Activated T-cell treated with anti-CD3 and anti-CD28 coated beads, Interleukin-2, amount 50 U/mL, for 4 hours (primary cell): ENCODE data around the gene UTF1. TPM values are rescaled to one million over a fixed set of nuclear protein-coding genes. Genes with fewer than 3 reads are reported as not detected.

ENCODE experiments used
- ATAC-seq, 2 donors: fragments of 200-7000 bp; cut with Tn5 transposase; one replicate each; pipeline ENCODE4 v1.10.0; 2021
- DNase-seq: peaks from one replicate; pipeline ENCODE4 v3.0.0-alpha.2; 2020
- H3K27me3 Mint-ChIP-seq: one replicate; pipeline ENCODE4 v1.8.0; 2021; ENCODE audit warnings: low read depth, mixed read lengths
- H3K36me3 Mint-ChIP-seq: one replicate; pipeline ENCODE4 v1.8.0; 2022; ENCODE audit warnings: mixed read lengths; ENCODE audit not compliant: insufficient read depth
- H3K4me1 Mint-ChIP-seq: one replicate; pipeline ENCODE4 v1.8.0; 2021; ENCODE audit warnings: low read depth, mixed read lengths
- H3K4me3 Mint-ChIP-seq: one replicate; pipeline ENCODE4 v1.8.0; 2021; ENCODE audit warnings: mild to moderate bottlenecking, moderate library complexity, mixed read lengths
- H3K9me3 Mint-ChIP-seq: one replicate; pipeline ENCODE4 v1.8.0; 2021; ENCODE audit warnings: mixed read lengths
- total RNA-seq, 3 donors: library from RNA; stranded (reverse); gene quantifications; one replicate each; pipeline ENCODE4 v1.2.1, GENCODE V29; 2021

UTF1 gene
- total RNA-seq, 3 donors from 2014 or later, result 0.25 TPM; not detected in 2

DNA sequence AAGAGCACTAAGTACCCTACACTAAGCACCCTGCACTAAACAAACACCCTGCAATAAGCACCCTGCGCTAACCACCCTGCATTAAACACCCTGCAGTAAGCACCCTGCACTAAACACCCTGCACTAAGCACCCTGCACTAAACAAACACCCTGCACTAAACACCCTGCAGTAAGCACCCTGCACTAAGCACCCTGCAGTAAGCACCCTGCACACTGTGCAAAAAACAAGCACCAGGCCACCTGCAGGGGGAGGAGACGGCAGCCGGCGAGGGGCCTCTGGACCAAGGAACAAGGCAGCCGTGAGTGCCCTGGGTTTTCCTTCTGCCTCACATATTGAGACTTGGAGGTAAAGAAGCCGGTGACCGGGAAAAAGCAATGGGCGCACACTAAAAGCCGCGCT is 39.8 kb upstream of the UTF1 start:
- Mint-ChIP-seq H3K27me3 (peaks cover 2% of the 10 kb centered on the region), H3K4me1 (no peaks in the 10 kb centered on the region), H3K36me3 (no peaks in the 10 kb centered on the region), H3K9me3 (peaks cover 8% of the 10 kb centered on the region), H3K4me3 (no peak overlapping the region)
- no peak for DNase-seq
- ATAC-seq, result no peak

DNA sequence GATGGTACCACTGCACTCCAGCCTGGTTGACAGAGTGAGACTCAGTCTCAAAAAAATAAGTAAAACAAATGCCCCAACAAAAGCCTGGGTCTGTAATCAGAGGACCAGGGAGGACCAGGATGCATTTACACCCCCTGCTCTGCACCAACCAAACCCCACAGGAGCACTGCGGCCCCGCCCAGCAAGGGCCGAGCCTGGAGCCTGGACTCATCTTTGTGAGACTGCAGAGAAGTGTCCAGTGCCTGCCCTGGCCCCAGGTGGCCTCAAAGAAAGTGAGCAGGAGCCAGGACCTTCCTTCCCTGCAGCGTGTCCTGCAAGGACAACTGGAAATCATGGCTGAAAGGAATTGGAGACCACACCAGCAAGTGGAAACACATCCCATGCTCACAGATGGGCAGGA is 38.4 kb upstream of the UTF1 start:
- no peak overlapping the region for H3K4me3 Mint-ChIP-seq
- ATAC-seq (no peak), DNase-seq (no peak)
- peaks cover 8% of the 10 kb centered on the region for H3K9me3 Mint-ChIP-seq
- peaks cover 2% of the 10 kb centered on the region for H3K27me3 Mint-ChIP-seq
- no peaks in the 10 kb centered on the region for H3K4me1 Mint-ChIP-seq
- no peaks in the 10 kb centered on the region for H3K36me3 Mint-ChIP-seq

- no peak for DNase-seq
- H3K4me1 Mint-ChIP-seq, result no peaks in the 10 kb centered on the region
- no peak overlapping the region for H3K4me3 Mint-ChIP-seq
- no peaks in the 10 kb centered on the region for H3K36me3 Mint-ChIP-seq
- H3K9me3 Mint-ChIP-seq, result peaks cover 8% of the 10 kb centered on the region
- H3K27me3 Mint-ChIP-seq, result peaks cover 2% of the 10 kb centered on the region
- ATAC-seq, result no peak
These were observed 35.9 kb upstream of the UTF1 start for GRCh38 chr10:133194151-133194550.

- Mint-ChIP-seq H3K4me3 (no peak overlapping the region), H3K36me3 (no peaks in the 10 kb centered on the region), H3K4me1 (no peaks in the 10 kb centered on the region), H3K9me3 (peaks cover 8% of the 10 kb centered on the region), H3K27me3 (no peaks in the 10 kb centered on the region)
- DNase-seq (no peak), ATAC-seq (no peak)
These were observed 34.9 kb upstream of the UTF1 start for GRCh38 chr10:133195096-133195495.

DNA sequence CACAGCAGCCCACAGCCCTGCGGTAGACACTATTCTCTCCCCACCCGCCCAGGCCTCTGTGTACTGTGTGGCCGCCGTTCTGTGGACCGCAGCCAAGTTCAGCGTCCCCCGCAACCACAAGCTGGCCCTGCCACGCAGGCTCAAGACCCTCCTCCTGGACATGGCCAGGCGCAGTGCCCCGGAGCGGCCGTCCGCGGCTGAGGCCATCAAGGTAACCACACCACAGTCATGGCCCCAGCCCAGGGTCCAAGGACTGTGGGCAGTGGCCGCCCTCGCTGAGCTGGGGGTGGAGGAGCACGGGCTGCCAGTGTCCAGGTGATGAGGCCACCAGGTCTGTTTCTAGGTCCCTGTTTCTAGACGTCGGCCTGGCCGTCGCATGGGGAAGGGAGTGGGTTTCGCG is 34.4 kb upstream of the UTF1 start:
- no peak for DNase-seq
- no peak for ATAC-seq
- peaks cover 8% of the 10 kb centered on the region for H3K9me3 Mint-ChIP-seq

GRCh38 chr10:133196221-133196915 is 33.6 kb upstream of the UTF1 start:
- ATAC-seq (no peak), DNase-seq (no peak)
- peaks cover 8% of the 10 kb centered on the region for H3K9me3 Mint-ChIP-seq
- no peaks in the 10 kb centered on the region for H3K36me3 Mint-ChIP-seq
- no peak overlapping the region for H3K4me3 Mint-ChIP-seq
- no peaks in the 10 kb centered on the region for H3K27me3 Mint-ChIP-seq
- no peaks in the 10 kb centered on the region for H3K4me1 Mint-ChIP-seq

More for the DNA sequence above, 34.4 kb upstream of the UTF1 start:
- Mint-ChIP-seq H3K36me3 (no peaks in the 10 kb centered on the region), H3K4me1 (no peaks in the 10 kb centered on the region), H3K27me3 (no peaks in the 10 kb centered on the region), H3K4me3 (no peak overlapping the region)

- DNase-seq (no peak), ATAC-seq (no peak)
- no peaks in the 10 kb centered on the region for H3K27me3 Mint-ChIP-seq
- no peaks in the 10 kb centered on the region for H3K36me3 Mint-ChIP-seq
- no peaks in the 10 kb centered on the region for H3K4me1 Mint-ChIP-seq
- no peak overlapping the region for H3K4me3 Mint-ChIP-seq
- peaks cover 8% of the 10 kb centered on the region for H3K9me3 Mint-ChIP-seq
These were observed 32.9 kb upstream of the UTF1 start for GRCh38 chr10:133196936-133197758.

GRCh38 chr10:133197786-133198185 is 32.2 kb upstream of the UTF1 start:
- no peak for ATAC-seq
- H3K27me3 Mint-ChIP-seq, result no peaks in the 10 kb centered on the region

GRCh38 chr10:133198206-133198605 is 31.8 kb upstream of the UTF1 start:
- DNase-seq (no peak), ATAC-seq (no peak)
- no peak overlapping the region for H3K4me3 Mint-ChIP-seq
- H3K9me3 Mint-ChIP-seq, result peaks cover 8% of the 10 kb centered on the region
- no peaks in the 10 kb centered on the region for H3K27me3 Mint-ChIP-seq
- H3K36me3 Mint-ChIP-seq, result no peaks in the 10 kb centered on the region
- no peaks in the 10 kb centered on the region for H3K4me1 Mint-ChIP-seq

More at GRCh38 chr10:133197786-133198185, 32.2 kb upstream of the UTF1 start:
- Mint-ChIP-seq H3K9me3 (peaks cover 8% of the 10 kb centered on the region), H3K4me1 (no peaks in the 10 kb centered on the region), H3K36me3 (no peaks in the 10 kb centered on the region), H3K4me3 (no peak overlapping the region)
- DNase-seq, result no peak

DNA sequence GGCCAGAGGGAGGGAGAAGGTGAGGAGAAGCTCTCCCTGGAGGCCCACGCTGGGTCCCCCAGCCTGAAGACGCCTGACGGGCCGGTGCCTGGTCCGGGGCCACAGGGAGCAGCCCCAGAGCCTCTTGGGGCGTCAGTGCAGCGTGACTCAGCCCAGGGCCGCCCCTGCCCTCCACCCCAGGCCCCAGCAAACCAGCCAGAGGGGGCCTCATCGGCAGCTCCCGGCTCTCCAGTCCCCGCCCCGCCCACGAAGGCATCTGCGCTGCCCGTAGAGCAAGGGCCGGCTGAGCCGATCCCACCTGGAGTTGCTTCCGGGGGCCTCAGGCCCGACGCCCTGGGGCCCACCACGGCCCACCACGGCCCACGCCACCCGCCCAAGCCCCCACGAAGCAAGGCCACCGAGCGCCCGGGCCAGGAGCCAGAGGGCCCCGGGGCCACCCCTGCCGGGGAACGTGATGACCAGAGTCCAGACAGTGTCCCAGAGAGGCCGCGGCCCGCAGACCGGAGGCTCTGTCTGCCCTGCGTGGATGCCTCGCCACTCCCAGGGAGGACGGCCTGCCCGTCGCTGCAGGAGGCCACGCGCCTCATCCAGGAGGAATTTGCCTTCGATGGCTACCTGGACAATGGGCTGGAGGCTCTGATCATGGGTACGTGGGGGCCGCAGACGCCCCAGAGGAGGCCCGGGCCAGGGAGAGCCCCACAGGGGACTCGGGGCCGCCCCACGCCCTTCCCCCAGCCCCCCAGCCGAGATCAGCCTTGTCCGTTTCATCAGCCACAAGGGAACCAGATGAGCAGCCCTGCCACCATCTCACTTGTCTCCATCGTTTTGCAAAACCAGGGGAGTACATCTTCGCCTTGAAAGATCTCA is 31.2 kb upstream of the UTF1 start:
- Mint-ChIP-seq H3K36me3 (no peaks in the 10 kb centered on the region), H3K9me3 (peaks cover 2% of the 10 kb centered on the region), H3K4me1 (no peaks in the 10 kb centered on the region), H3K27me3 (no peaks in the 10 kb centered on the region), H3K4me3 (no peak overlapping the region)
- DNase-seq (no peak), ATAC-seq (no peak)

DNA sequence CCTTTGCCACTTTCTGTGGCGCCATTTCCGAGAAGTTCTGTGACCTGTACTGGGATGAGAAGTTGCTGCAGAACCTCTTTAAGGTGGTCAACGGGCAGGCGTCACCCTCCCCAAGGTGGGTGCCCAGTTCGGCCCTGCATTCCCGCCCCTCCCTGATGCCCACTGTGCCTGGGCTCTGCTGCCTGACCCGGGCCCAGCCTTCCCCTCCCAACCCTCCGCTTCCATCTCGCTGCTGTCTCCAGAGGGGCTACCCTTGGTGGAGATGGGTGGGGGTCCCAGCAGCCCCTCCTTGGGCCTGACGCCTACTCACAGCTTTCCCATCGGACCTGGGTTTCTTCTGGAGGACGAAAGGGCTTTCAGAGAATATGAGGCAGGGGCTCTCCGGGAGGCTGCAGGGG is 30.5 kb upstream of the UTF1 start:
- no peak for ATAC-seq
- H3K36me3 Mint-ChIP-seq, result no peaks in the 10 kb centered on the region
- peaks cover 3% of the 10 kb centered on the region for H3K27me3 Mint-ChIP-seq
- no peak overlapping the region for H3K4me3 Mint-ChIP-seq
- no peaks in the 10 kb centered on the region for H3K9me3 Mint-ChIP-seq
- H3K4me1 Mint-ChIP-seq, result no peaks in the 10 kb centered on the region
- DNase-seq, result no peak

GRCh38 chr10:133199992-133200611 is 29.9 kb upstream of the UTF1 start:
- no peak for ATAC-seq
- Mint-ChIP-seq H3K4me3 (no peak overlapping the region), H3K27me3 (peaks cover 3% of the 10 kb centered on the region), H3K4me1 (no peaks in the 10 kb centered on the region), H3K9me3 (no peaks in the 10 kb centered on the region), H3K36me3 (no peaks in the 10 kb centered on the region)
- no peak for DNase-seq

DNA sequence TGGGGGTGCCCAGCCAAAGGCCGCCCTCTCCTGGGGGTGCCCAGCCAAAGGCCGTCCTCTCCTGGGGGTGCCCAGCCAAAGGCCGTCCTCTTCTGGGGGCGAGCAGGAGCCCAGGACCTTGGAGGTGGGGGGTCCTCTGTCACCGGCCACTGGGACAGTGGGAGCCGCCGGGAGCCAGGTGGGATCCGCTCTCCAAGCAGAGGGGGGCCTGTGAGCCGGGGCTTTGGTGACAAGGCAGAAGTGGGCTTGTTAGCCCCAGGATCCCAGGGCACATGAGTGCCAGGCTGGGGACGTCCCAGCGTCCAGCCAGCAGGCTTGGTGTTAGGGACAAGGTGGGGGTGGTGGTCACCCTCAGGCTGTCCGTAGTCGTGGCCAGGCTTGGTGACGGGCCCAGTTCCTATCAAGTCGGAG is 29.4 kb upstream of the UTF1 start:
- Mint-ChIP-seq H3K4me3 (no peak overlapping the region), H3K4me1 (no peaks in the 10 kb centered on the region), H3K36me3 (no peaks in the 10 kb centered on the region), H3K27me3 (peaks cover 3% of the 10 kb centered on the region), H3K9me3 (no peaks in the 10 kb centered on the region)
- no peak for DNase-seq
- ATAC-seq, result no peak
